Measurements from ENCODE around the gene AAK1. TPM values are rescaled to one million over a fixed set of nuclear protein-coding genes. Genes with fewer than 3 reads are reported as not detected.

AAK1 gene
- total RNA-seq, 1 experiment from 2014 or later: 30.6 TPM

DNA sequence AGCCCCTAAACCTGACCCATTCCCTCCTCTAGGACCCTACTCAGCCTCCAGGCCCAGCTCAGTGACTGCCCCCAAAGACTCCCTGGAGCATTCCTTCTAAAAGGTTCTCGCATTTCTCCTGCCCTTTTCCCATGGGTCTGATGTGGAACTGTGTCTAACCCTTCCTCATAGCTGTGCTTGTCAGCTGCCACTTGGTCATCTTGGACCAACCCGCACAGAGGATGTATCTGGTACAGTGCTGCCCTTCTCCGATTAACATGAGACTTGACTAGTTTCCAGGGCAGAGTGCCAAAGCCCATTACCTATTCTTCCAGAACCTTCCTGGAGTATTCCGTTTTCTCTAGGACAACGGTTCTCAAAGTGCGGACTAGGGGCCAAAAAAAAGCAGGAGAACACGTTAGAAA lies 205.8 kb downstream of the AAK1 start:
- Mint-ChIP-seq H3K27me3 (ENCODE audit: low read depth) (no peaks in the 10 kb centered on the region), H3K9me3 (peaks cover 0 to 4% of the 10 kb centered on the region in 2 experiments; a peak in 3 of 5 replicates)
- no peak overlapping the region for H2BK15ac ChIP-seq (ENCODE audit: low read depth, low read length)

More for the DNA sequence above, 205.8 kb downstream of the AAK1 start:
- Histone ChIP-seq H3K9ac (ENCODE audit: extremely low read depth, insufficient read length, low read length) (peak overlapping the region; percentile 34), H4K20me1 (ENCODE audit: control insufficient read depth, insufficient read depth, insufficient read length) (no peaks in the 10 kb centered on the region), H3T11ph (ENCODE audit: low read length) (no peak overlapping the region), H4K8ac (replicated peaks; ENCODE audit: insufficient read length, low read depth, low read length) (no peak overlapping the region), H3K27me3 (ENCODE audit: insufficient read depth, low read length) (no peaks in the 10 kb centered on the region), H2AFZ (ENCODE audit: low read length) (peak overlapping the region; percentile 57), H3K18ac (ENCODE audit: insufficient read length, low read depth, low read length) (peak overlapping the region; percentile 90), H4K91ac (ENCODE audit: insufficient read length, low read depth, low read length) (no peak overlapping the region), H2BK5ac (ENCODE audit: insufficient read length, low read length) (no peak overlapping the region), H2BK20ac (ENCODE audit: low read depth, low read length, poor library complexity, severe bottlenecking) (no peak overlapping the region), H2AK5ac (ENCODE audit: insufficient read length, low read length) (no peak overlapping the region), H3K27ac (ENCODE audit: insufficient read length, low read depth, low read length) (peak overlapping the region; percentile 29), H3K4me1 (ENCODE audit: insufficient read depth, low read length) (no peaks in the 10 kb centered on the region; the same call in 1 of the 2 replicates), H3K23ac (ENCODE audit: insufficient read length, low read depth, low read length) (no peak overlapping the region), H3K79me2 (ENCODE audit: insufficient read depth, low read length) (no peaks in the 10 kb centered on the region), H3K4me2 (ENCODE audit: insufficient read depth, insufficient read length, low read length) (peak overlapping the region; percentile 100), H3K56ac (ENCODE audit: insufficient read length, low read depth, low read length) (no peak overlapping the region), H3K4ac (ENCODE audit: low read depth, low read length) (no peak overlapping the region), H2BK12ac (ENCODE audit: insufficient read length, low read depth, low read length) (no peak overlapping the region), H4K5ac (ENCODE audit: insufficient read length, low read depth, low read length) (peak overlapping the region; percentile 41), H3K14ac (ENCODE audit: insufficient read depth, low read length) (peak overlapping the region; percentile 83), H2BK120ac (ENCODE audit: low read depth, low read length, poor library complexity, severe bottlenecking) (no peak overlapping the region), H3K79me1 (ENCODE audit: insufficient read depth, low read depth, low read length, poor library complexity, severe bottlenecking) (no peaks in the 10 kb centered on the region), H3K9me3 (ENCODE audit: control insufficient read depth, low read depth, low read length) (no peaks in the 10 kb centered on the region), H3K23me2 (ENCODE audit: insufficient read length, low read depth, low read length, poor library complexity, severe bottlenecking) (peaks cover 11% of the 10 kb centered on the region)
- Mint-ChIP-seq H3K4me1 (peaks cover 27 to 28% of the 10 kb centered on the region in 2 experiments), H3K36me3 (ENCODE audit: insufficient read depth in 1 of 3, low read depth in 3 of 3) (peaks cover 0 to 16% (median 4%) of the 10 kb centered on the region in 3 experiments; a peak in 3 of 7 replicates), H3K27ac (peak overlapping the region; percentile 97 to 98 (median 97)), H3K4me3 (peak overlapping the region; percentile 93 to 96)
- DNase-seq: no peak
- TF ChIP-seq, protein P1, sequence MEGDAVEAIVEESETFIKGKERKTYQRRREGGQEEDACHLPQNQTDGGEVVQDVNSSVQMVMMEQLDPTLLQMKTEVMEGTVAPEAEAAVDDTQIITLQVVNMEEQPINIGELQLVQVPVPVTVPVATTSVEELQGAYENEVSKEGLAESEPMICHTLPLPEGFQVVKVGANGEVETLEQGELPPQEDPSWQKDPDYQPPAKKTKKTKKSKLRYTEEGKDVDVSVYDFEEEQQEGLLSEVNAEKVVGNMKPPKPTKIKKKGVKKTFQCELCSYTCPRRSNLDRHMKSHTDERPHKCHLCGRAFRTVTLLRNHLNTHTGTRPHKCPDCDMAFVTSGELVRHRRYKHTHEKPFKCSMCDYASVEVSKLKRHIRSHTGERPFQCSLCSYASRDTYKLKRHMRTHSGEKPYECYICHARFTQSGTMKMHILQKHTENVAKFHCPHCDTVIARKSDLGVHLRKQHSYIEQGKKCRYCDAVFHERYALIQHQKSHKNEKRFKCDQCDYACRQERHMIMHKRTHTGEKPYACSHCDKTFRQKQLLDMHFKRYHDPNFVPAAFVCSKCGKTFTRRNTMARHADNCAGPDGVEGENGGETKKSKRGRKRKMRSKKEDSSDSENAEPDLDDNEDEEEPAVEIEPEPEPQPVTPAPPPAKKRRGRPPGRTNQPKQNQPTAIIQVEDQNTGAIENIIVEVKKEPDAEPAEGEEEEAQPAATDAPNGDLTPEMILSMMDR (conservative IDR thresholded peaks at IDR 0.05): no peak
- no CpG with 5 or more reads among the region's 7 CpGs for WGBS (ENCODE audit: extremely low coverage, insufficient read length, low lambda C conversion rate)
